IMR-90 (cell line): Measurements from ENCODE around the gene FADS1. TPM values are rescaled to one million over a fixed set of nuclear protein-coding genes. Genes with fewer than 3 reads are reported as not detected.

Experiments used
- ATAC-seq: fragments of 200-7000 bp; cut with Tn5 transposase; 2 replicates; pipeline ENCODE4 v1.9.1; 2020; ENCODE audit warnings: low read depth, mild to moderate bottlenecking, moderate library complexity
- BruUV-seq: library from RNA; stranded (reverse); fragments of 400-500 nt; replicated peaks from 2 replicates; lab custom pipeline; 2021; lab: Mats Ljungman, UMichigan
- CTCF ChIA-PET: fragments of 300-600 bp; formaldehyde crosslinking; extraction: SDS; loops from one replicate; lab custom pipeline; 2021; ENCODE audit warnings: antibody characterized with exemption; lab: Yijun Ruan, JAX
- POLR2A ChIA-PET: fragments of 300-600 bp; sonication (Branson Sonifier 250); formaldehyde crosslinking; loops from one replicate; lab custom pipeline; 2022; ENCODE audit warnings: antibody characterized with exemption; ENCODE audit not compliant: unreplicated experiment; lab: Charles Lee
- DNase-seq: peaks from one replicate; pipeline ENCODE4 v3.0.0; 2013
- H2AFZ ChIP-seq: replicated peaks from 2 replicates; pipeline ENCODE3; 2013; ENCODE audit warnings: low read length, mild to moderate bottlenecking; ENCODE audit not compliant: poor library complexity
- H2AK5ac ChIP-seq: 2 replicates; pipeline ENCODE4 v1.6.1; 2013; ENCODE audit warnings: low read depth, low read length, inconsistent platforms
- H2AK9ac ChIP-seq: replicated peaks from 2 replicates; pipeline ENCODE3; 2013; ENCODE audit warnings: mild to moderate bottlenecking, low read depth, low read length, moderate library complexity; ENCODE audit not compliant: poor library complexity
- H2BK120ac ChIP-seq: 2 replicates; pipeline ENCODE4 v1.6.1; 2013; ENCODE audit warnings: low read depth, low read length, inconsistent platforms
- H2BK15ac ChIP-seq: 3 replicates; pipeline ENCODE4 v1.6.1; 2013; ENCODE audit warnings: low read depth, low read length, inconsistent platforms
- H2BK20ac ChIP-seq: 2 replicates; pipeline ENCODE4 v1.6.1; 2013; ENCODE audit warnings: low read depth, mild to moderate bottlenecking, inconsistent platforms, low read length, moderate library complexity
- H2BK5ac ChIP-seq: 2 replicates; pipeline ENCODE4 v1.6.1; 2013; ENCODE audit warnings: mild to moderate bottlenecking, low read depth, low read length, inconsistent platforms; ENCODE audit not compliant: poor library complexity, severe bottlenecking
- H3K14ac ChIP-seq: replicated peaks from 2 replicates; pipeline ENCODE4 v1.6.1; 2013; ENCODE audit warnings: low read depth, low read length, inconsistent platforms
- H3K18ac ChIP-seq: 2 replicates; pipeline ENCODE4 v1.6.1; 2013; ENCODE audit warnings: low read depth, low read length, control low read depth
- H3K23ac ChIP-seq: 2 replicates; pipeline ENCODE4 v1.6.1; 2013; ENCODE audit warnings: low read depth, low read length, inconsistent platforms
- H3K27ac ChIP-seq: 2 replicates; pipeline ENCODE4 v1.5.1; 2013; ENCODE audit warnings: mild to moderate bottlenecking, control low read depth, low read length; ENCODE audit not compliant: insufficient read depth
- H3K27me3 ChIP-seq: 2 replicates; pipeline ENCODE4 v1.6.1; 2013; ENCODE audit warnings: low read length; ENCODE audit not compliant: control insufficient read depth, insufficient read depth
- H3K36me3 ChIP-seq: 2 replicates; pipeline ENCODE4 v1.6.1; 2013; ENCODE audit warnings: low read length, mixed read lengths; ENCODE audit not compliant: control insufficient read depth, insufficient read depth
- H3K4ac ChIP-seq: 2 replicates; pipeline ENCODE4 v1.6.1; 2013; ENCODE audit warnings: low read depth, low read length, inconsistent platforms
- H3K4me1 ChIP-seq: 2 replicates; pipeline ENCODE4 v1.6.1; 2013; ENCODE audit warnings: low read length, mixed read lengths; ENCODE audit not compliant: control insufficient read depth, insufficient read depth
- H3K4me2 ChIP-seq: 2 replicates; pipeline ENCODE4 v1.6.1; 2013; ENCODE audit warnings: low read depth, mild to moderate bottlenecking, control low read depth, low read length, moderate library complexity
- H3K4me3 ChIP-seq: 2 replicates; pipeline ENCODE4 v1.5.1; 2013; ENCODE audit warnings: low read depth, mild to moderate bottlenecking, control low read depth, low read length, moderate library complexity; ENCODE audit not compliant: insufficient read depth
- H3K56ac ChIP-seq: 2 replicates; pipeline ENCODE4 v1.6.1; 2013; ENCODE audit warnings: low read length, inconsistent platforms; ENCODE audit not compliant: insufficient read depth; ENCODE audit errors: extremely low read depth
- H3K79me1 ChIP-seq, 2 experiments: 2 replicates each; pipeline ENCODE4 v1.6.1; 2013; ENCODE audit warnings: low read length in 2 of 2, inconsistent platforms in 1 of 2, low read depth in 1 of 2
- H3K9ac ChIP-seq: 2 replicates; pipeline ENCODE4 v1.6.1; 2013; ENCODE audit warnings: low read depth, low read length, control low read depth
- H3K9me1 ChIP-seq: 2 replicates; pipeline ENCODE4 v1.6.1; 2013; ENCODE audit warnings: low read length, inconsistent platforms; ENCODE audit not compliant: insufficient read depth
- H3K9me3 ChIP-seq: 2 replicates; pipeline ENCODE4 v1.6.1; 2013; ENCODE audit warnings: low read length; ENCODE audit not compliant: control insufficient read depth, insufficient read depth
- H4K20me1 ChIP-seq: 2 replicates; pipeline ENCODE4 v1.6.1; 2013; ENCODE audit warnings: low read length, inconsistent platforms; ENCODE audit not compliant: insufficient read depth
- H4K5ac ChIP-seq: 2 replicates; pipeline ENCODE4 v1.6.1; 2013; ENCODE audit warnings: mild to moderate bottlenecking, low read depth, low read length, control low read depth
- H4K8ac ChIP-seq, 2 experiments: 2 replicates each; pipeline ENCODE4 v1.6.1; 2013; ENCODE audit warnings: low read depth in 2 of 2, low read length in 2 of 2, control low read depth in 1 of 2, inconsistent platforms in 1 of 2
- H4K91ac ChIP-seq: 2 replicates; pipeline ENCODE4 v1.6.1; 2013; ENCODE audit warnings: low read depth, low read length, inconsistent platforms; ENCODE audit not compliant: insufficient read depth
- BHLHE40 ChIP-seq: fragments of 150-350 bp; IDR thresholded peaks from 2 replicates; pipeline ENCODE4 v1.6.1; 2016; ENCODE audit warnings: mild to moderate bottlenecking, low read depth, low read length
- CEBPB ChIP-seq: IDR thresholded peaks from 2 replicates; pipeline ENCODE4 v1.6.1; 2012; ENCODE audit warnings: low read depth, low read length, improper control_type of control experiment
- CHD1 ChIP-seq: IDR thresholded peaks from 2 replicates; pipeline ENCODE4 v1.6.1; 2012; ENCODE audit warnings: low read depth, low read length, improper control_type of control experiment
- FOS ChIP-seq: fragments of 150-350 bp; IDR thresholded peaks from 2 replicates; pipeline ENCODE4 v1.6.1; 2016; ENCODE audit warnings: low read depth, low read length
- MAFK ChIP-seq: IDR thresholded peaks from 2 replicates; pipeline ENCODE4 v1.6.1; 2012; ENCODE audit warnings: low read depth, low read length, improper control_type of control experiment
- MAZ ChIP-seq: IDR thresholded peaks from 2 replicates; pipeline ENCODE4 v1.6.1; 2012; ENCODE audit warnings: low read depth, mild to moderate bottlenecking, low read length, improper control_type of control experiment, moderate library complexity, borderline replicate concordance
- MXI1 ChIP-seq: IDR thresholded peaks from 2 replicates; pipeline ENCODE4 v1.6.1; 2012; ENCODE audit warnings: low read depth, mild to moderate bottlenecking, low read length, moderate library complexity, borderline replicate concordance
- NFE2L2 ChIP-seq: fragments of 150-350 bp; IDR thresholded peaks from 2 replicates; pipeline ENCODE4 v1.6.1; 2016; ENCODE audit warnings: low read depth, mild to moderate bottlenecking, low read length
- POLR2A ChIP-seq: IDR thresholded peaks from 2 replicates; pipeline ENCODE4 v1.6.1; 2012; ENCODE audit warnings: mild to moderate bottlenecking, low read depth, low read length
- RAD21 ChIP-seq: IDR thresholded peaks from 2 replicates; pipeline ENCODE4 v1.6.1; 2012; ENCODE audit warnings: low read length, improper control_type of control experiment
- RCOR1 ChIP-seq: IDR thresholded peaks from 2 replicates; pipeline ENCODE4 v1.6.1; 2012; ENCODE audit warnings: mild to moderate bottlenecking, low read length, improper control_type of control experiment; ENCODE audit not compliant: insufficient replicate concordance
- RFX5 ChIP-seq: IDR thresholded peaks from 2 replicates; pipeline ENCODE4 v1.8.0; 2012; ENCODE audit warnings: low read depth, mild to moderate bottlenecking, low read length, moderate library complexity
- SMC3 ChIP-seq: fragments of 150-350 bp; IDR thresholded peaks from 2 replicates; pipeline ENCODE4 v1.6.1; 2016; ENCODE audit warnings: low read depth, mild to moderate bottlenecking, antibody characterized with exemption, low read length, moderate library complexity
- WGBS, 2 experiments: methylation state at CpG; one replicate each; pipeline versions ENCODE4 v1.1.5 to v1.1.7; 2013; ENCODE audit warnings: missing lambda C conversion rate in 2 of 2; ENCODE audit not compliant: insufficient read length in 1 of 2; ENCODE audit errors: extremely low coverage in 2 of 2; 5-methylcytosine and 5-hydroxymethylcytosine counted together
- dilution Hi-C: fragments of 300-500 bp; cut with HindIII; formaldehyde crosslinking; loops from one replicate; pipeline ENCODE4 v1.14.3; 2018; ENCODE audit warnings: low sequenced_read_pairs; ENCODE audit not compliant: unreplicated experiment
- in situ Hi-C: fragments of 300-500 bp; cut with MboI; formaldehyde crosslinking; loops from 3 replicates; pipeline ENCODE4 v1.14.3; 2019; ENCODE audit warnings: low sequenced_read_pairs, inconsistent platforms, mixed read lengths
- intact Hi-C: fragments of 100-400 bp; cut with micrococcal nuclease; formaldehyde crosslinking; loops from 2 replicates; pipeline ENCODE4 v1.10.0; 2022
- polyA plus RNA-seq, 3 experiments: library from polyadenylated mRNA; depleted of rRNA; stranded (reverse); fragments of >200 nt; gene quantifications; 2 replicates each; pipeline ENCODE4 v1.2.3, GENCODE V29; 2012; ENCODE audit warnings: low replicate concordance in 1 of 3
- total RNA-seq: library from RNA; depleted of rRNA; stranded (reverse); fragments of >200 nt; gene quantifications from 2 replicates; pipeline ENCODE4 v1.2.3, GENCODE V29; 2012
- TF ChIP-seq, protein P1 (sequence below): conservative IDR thresholded peaks from 2 replicates; pipeline ENCODE4 v1.5.1; 2012; ENCODE audit warnings: mild to moderate bottlenecking, low read depth, low read length, improper control_type of control experiment
- TF ChIP-seq, protein P2 (sequence below): fragments of 150-350 bp; IDR thresholded peaks from 2 replicates; pipeline ENCODE4 v1.6.1; 2017; ENCODE audit warnings: mild to moderate bottlenecking, antibody characterized with exemption, low read length, low read depth
- TF ChIP-seq, protein P3 (sequence below): fragments of 150-350 bp; IDR thresholded peaks from 2 replicates; pipeline ENCODE4 v1.6.1; 2016; ENCODE audit warnings: low read depth, mild to moderate bottlenecking, low read length, moderate library complexity, borderline replicate concordance

Gene FADS1
- total and polyA plus RNA-seq, 2 of the 4 experiments (the other 2 are of a cell fraction), result 16.3 to 18.4 TPM

DNA sequence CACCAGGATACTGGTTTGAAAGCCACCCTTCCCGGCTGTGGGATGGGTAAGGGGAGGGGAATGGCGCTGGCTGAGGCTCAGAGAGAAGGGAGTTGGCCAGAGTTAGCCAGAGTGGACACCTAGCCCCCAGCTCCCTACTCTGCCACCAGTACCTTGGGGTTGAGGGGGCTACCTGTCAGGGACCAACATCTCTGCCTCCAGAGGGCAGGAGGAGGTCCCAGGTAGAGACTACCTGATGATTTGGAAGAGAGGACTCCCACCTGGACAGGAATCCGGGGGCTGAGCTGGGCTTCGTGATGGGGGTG, 60.7 kb downstream of the FADS1 start:
- H3K4ac ChIP-seq, result no peak overlapping the region; the same call in 1 of the 2 replicates
- peaks cover 3% of the 10 kb centered on the region; the same call in 1 of the 2 replicates for H3K27me3 ChIP-seq
- peaks cover 15% of the 10 kb centered on the region for H3K4me1 ChIP-seq
- H3K79me1 ChIP-seq, result 0 out of 4 replicates have a peak, but pooled peaks cover 0 to 3% of the 10 kb centered on the region in 2 experiments
- H3K18ac ChIP-seq, result no peak overlapping the region
- H2AK9ac ChIP-seq, result peak overlapping the region; percentile 90
- intact Hi-C loops (no loop called here), in situ Hi-C loops (no loop called here), dilution Hi-C loops (no loop called here)
- H2BK15ac ChIP-seq, result peak overlapping the region; percentile 45; the same call in 1 of the 3 replicates
- H3K9me1 ChIP-seq, result no peaks in the 10 kb centered on the region
- no TSS peak for BruUV-seq
- no peak for TF ChIP-seq CEBPB
- TF ChIP-seq MAFK, result no peak
- no peak for TF ChIP-seq RFX5
- TF ChIP-seq MXI1, result no peak
- TF ChIP-seq, protein P1, sequence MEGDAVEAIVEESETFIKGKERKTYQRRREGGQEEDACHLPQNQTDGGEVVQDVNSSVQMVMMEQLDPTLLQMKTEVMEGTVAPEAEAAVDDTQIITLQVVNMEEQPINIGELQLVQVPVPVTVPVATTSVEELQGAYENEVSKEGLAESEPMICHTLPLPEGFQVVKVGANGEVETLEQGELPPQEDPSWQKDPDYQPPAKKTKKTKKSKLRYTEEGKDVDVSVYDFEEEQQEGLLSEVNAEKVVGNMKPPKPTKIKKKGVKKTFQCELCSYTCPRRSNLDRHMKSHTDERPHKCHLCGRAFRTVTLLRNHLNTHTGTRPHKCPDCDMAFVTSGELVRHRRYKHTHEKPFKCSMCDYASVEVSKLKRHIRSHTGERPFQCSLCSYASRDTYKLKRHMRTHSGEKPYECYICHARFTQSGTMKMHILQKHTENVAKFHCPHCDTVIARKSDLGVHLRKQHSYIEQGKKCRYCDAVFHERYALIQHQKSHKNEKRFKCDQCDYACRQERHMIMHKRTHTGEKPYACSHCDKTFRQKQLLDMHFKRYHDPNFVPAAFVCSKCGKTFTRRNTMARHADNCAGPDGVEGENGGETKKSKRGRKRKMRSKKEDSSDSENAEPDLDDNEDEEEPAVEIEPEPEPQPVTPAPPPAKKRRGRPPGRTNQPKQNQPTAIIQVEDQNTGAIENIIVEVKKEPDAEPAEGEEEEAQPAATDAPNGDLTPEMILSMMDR, result no peak
- TF ChIP-seq, protein P2, sequence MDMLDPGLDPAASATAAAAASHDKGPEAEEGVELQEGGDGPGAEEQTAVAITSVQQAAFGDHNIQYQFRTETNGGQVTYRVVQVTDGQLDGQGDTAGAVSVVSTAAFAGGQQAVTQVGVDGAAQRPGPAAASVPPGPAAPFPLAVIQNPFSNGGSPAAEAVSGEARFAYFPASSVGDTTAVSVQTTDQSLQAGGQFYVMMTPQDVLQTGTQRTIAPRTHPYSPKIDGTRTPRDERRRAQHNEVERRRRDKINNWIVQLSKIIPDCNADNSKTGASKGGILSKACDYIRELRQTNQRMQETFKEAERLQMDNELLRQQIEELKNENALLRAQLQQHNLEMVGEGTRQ, result no peak
- no peak for TF ChIP-seq BHLHE40
- no peak for TF ChIP-seq NFE2L2
- TF ChIP-seq POLR2A, result no peak
- no peak for TF ChIP-seq RCOR1
- no peak for TF ChIP-seq FOS
- TF ChIP-seq RAD21, result no peak
- no peak for TF ChIP-seq CHD1
- no peak for TF ChIP-seq MAZ
- TF ChIP-seq SMC3, result no peak
- TF ChIP-seq, protein P3, sequence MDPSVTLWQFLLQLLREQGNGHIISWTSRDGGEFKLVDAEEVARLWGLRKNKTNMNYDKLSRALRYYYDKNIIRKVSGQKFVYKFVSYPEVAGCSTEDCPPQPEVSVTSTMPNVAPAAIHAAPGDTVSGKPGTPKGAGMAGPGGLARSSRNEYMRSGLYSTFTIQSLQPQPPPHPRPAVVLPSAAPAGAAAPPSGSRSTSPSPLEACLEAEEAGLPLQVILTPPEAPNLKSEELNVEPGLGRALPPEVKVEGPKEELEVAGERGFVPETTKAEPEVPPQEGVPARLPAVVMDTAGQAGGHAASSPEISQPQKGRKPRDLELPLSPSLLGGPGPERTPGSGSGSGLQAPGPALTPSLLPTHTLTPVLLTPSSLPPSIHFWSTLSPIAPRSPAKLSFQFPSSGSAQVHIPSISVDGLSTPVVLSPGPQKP, result no peak
- H2AFZ ChIP-seq, result peak overlapping the region; percentile 75
- POLR2A ChIA-PET, result no interaction called here
- no CpG with 5 or more reads among the region's 4 CpGs for WGBS, 2 experiments
- no peaks in the 10 kb centered on the region for H3K36me3 ChIP-seq
- H4K91ac ChIP-seq, result peak overlapping the region; percentile 28; the same call in 1 of the 2 replicates
- no peak overlapping the region for H3K9ac ChIP-seq
- peak overlapping the region; percentile 4; the same call in 1 of the 2 replicates for H2BK120ac ChIP-seq
- no peak overlapping the region for H4K5ac ChIP-seq
- peak overlapping the region in 1 of 2 experiments; percentile 81; a peak in 3 of 4 replicates for H4K8ac ChIP-seq
- CTCF ChIA-PET, result no interaction called here
- no peaks in the 10 kb centered on the region for H3K9me3 ChIP-seq
- ATAC-seq (no peak), DNase-seq (no peak)
- H3K14ac ChIP-seq, result no peak overlapping the region; the same call in 1 of the 2 replicates
- no peaks in the 10 kb centered on the region for H4K20me1 ChIP-seq
- no peak overlapping the region for H2BK5ac ChIP-seq
- no peak overlapping the region for H3K27ac ChIP-seq
- no peak overlapping the region for H3K4me3 ChIP-seq
- no peak overlapping the region for H2BK20ac ChIP-seq
- no peak overlapping the region for H3K23ac ChIP-seq
- no peak overlapping the region for H3K4me2 ChIP-seq
- H3K56ac ChIP-seq, result no peak overlapping the region
- peak overlapping the region; percentile 82 for H2AK5ac ChIP-seq
